ENCODE data around the gene SIRT5.

DNA sequence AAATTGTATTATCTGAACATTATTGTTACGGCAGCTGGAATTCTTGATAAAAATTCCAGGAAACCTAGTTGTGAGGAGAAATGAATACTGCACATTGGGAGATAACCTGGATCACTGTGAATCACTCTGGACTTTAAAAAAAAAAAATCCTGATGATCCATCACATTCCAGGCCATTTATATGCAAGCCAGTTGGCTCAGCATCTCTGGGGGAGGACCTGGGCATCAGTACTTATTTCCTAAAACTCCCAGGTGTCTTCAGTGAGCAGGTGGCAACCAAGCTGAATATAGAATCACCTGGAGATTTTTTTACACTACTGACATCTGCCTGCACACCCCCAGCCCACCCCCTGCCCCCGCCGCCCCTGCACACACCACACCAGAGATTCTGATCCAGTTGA, 39.1 kb upstream of the SIRT5 start:
- TF ChIP-seq, protein P1, sequence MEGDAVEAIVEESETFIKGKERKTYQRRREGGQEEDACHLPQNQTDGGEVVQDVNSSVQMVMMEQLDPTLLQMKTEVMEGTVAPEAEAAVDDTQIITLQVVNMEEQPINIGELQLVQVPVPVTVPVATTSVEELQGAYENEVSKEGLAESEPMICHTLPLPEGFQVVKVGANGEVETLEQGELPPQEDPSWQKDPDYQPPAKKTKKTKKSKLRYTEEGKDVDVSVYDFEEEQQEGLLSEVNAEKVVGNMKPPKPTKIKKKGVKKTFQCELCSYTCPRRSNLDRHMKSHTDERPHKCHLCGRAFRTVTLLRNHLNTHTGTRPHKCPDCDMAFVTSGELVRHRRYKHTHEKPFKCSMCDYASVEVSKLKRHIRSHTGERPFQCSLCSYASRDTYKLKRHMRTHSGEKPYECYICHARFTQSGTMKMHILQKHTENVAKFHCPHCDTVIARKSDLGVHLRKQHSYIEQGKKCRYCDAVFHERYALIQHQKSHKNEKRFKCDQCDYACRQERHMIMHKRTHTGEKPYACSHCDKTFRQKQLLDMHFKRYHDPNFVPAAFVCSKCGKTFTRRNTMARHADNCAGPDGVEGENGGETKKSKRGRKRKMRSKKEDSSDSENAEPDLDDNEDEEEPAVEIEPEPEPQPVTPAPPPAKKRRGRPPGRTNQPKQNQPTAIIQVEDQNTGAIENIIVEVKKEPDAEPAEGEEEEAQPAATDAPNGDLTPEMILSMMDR (conservative IDR thresholded peaks at IDR 0.05 in 1 of 2, IDR thresholded peaks at IDR 0.05 in 1 of 2; ENCODE audit: extremely low read depth in 1 of 2, insufficient read depth in 1 of 2, low read depth in 1 of 2, low read length in 2 of 2) = no peak
- no peak for TF ChIP-seq EZH2 (IDR thresholded peaks at IDR 0.05; ENCODE audit: borderline replicate concordance, low read length)
